GM19099 (cell line): Measurements from ENCODE around the gene AUTS2.

Source experiments
- POLR2A ChIP-seq: IDR thresholded peaks from 3 replicates; pipeline ENCODE4 v1.6.1; 2011; ENCODE audit warnings: low read depth; ENCODE audit not compliant: insufficient read length; ENCODE audit errors: extremely low read depth

AUTS2 gene

DNA sequence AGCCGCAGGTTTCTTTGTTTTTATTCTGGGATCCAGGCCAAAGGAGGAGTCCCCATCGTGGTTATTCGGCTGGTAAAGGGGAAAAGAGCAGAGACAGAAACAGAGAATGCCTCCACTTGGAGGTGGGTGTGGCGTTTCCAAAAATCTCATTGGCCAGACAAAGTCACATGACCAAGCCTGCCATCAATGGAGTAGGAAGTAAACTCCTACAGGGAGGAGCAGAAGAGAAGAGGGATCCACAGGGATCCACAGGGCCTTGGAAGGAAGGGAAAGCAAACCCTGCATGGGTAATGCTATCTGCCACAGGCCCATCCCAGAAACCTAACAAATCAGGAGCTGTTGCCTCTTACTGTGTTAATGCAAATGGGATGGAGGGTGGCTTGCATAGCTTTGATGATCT is 1107.9 kb downstream of the AUTS2 start:
- no peak for TF ChIP-seq POLR2A

DNA sequence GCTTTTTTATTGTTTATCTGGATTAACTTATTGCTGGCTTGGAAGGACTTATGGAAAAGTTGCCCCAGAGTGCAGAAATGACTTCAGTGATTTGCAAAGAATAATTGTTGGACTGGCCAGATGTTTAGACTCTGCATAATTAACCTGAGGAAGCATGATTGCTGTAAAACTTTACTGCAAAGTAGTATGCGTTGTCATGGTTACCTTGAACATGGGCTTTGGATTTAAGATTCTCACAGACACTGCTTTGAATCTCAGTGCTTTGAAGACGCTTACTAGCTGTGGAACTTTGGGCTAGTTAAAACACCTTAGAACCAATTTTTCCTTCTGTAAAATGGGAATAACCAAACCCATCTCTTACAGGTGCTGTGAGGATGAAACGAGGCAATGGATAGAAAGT is 1108.4 kb downstream of the AUTS2 start:
- TF ChIP-seq POLR2A = no peak

DNA sequence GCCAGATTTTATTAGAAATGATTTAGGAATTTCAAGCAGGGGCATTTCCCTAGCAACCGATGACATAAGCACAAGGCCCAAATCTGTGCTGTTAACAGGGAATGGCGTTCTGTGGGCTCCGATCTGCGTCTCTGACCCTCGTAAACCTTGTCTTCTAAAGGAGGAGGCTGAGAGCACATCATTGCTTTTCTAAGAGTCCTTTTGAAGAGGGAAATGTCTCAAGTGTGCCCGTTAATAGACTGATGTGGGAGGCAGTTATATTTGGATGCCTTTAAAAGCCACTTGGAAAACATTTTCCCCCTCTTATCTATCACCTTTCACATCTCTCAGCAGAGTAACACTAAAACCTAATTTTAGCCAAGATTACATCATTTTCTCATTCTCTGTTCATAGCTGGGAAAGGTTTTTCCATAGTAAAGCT is 1109.6 kb downstream of the AUTS2 start:
- TF ChIP-seq POLR2A = no peak

GRCh38 chr7:70710011-70710480 is 1111.8 kb downstream of the AUTS2 start:
- no peak for TF ChIP-seq POLR2A

GRCh38 chr7:70710651-70711050 is 1112.4 kb downstream of the AUTS2 start:
- no peak for TF ChIP-seq POLR2A

- no peak for TF ChIP-seq POLR2A
Measured at GRCh38 chr7:70711452-70711851, 1113.2 kb downstream of the AUTS2 start.

GRCh38 chr7:70712942-70713341 is 1114.7 kb downstream of the AUTS2 start:
- no peak for TF ChIP-seq POLR2A

- no peak for TF ChIP-seq POLR2A
Measured at GRCh38 chr7:70714506-70715038, 1116.3 kb downstream of the AUTS2 start.

DNA sequence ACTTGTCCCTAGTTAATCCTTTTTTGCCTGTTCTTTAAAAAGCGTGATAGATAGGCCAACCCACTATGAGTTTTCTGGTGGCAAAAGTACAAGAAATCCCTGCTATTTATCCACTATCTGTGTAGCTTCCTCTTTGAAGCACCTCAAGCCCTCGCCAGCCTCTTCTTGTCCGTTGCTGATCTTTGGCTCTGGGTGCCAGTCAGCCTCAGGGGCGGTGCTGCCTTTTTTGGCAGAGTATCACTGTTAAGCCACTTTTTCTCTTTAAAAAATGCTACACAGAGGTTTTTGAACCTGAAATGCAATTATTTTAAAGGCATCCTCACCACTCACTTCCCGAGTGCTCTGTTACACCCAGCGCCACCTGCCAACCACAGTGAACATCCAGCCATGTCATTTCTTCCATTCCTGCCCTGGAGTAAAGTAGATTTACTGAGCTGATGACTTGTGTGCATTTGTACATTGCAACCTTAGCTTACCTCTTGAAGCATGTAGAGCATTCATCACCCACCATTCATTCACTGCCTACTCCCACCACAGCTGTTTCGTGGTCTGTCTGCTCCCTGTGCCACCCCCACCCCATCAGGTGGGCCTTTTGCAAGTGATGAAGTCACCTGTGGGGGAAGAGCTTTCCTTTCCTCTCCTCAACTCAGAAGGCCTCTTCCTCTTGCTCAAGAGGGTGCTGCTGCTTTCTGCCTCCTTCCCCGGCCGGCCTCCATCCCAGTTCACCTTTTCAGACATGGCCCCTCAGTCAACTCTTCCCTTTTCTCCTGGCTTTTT is 1119.5 kb downstream of the AUTS2 start:
- TF ChIP-seq POLR2A = no peak

DNA sequence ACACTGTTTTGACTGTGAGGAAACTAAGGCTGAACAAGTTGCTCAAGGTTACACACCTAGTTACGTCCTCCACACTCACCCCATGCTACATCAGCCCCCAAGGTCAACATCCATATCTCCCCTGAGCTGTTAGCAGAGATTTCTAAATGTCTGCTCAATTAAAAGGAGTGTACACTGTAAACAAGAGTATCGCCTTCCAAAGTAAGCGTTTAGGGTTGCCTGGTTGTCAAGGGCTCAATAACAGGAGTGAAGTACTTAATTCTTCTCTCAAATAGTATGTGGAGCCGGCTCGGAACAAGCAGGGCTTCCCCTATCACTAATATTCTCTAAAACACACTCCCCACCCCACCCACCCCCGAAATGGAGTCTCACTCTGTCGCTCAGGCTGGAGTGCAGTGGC is 1120.8 kb downstream of the AUTS2 start:
- no peak for TF ChIP-seq POLR2A

DNA sequence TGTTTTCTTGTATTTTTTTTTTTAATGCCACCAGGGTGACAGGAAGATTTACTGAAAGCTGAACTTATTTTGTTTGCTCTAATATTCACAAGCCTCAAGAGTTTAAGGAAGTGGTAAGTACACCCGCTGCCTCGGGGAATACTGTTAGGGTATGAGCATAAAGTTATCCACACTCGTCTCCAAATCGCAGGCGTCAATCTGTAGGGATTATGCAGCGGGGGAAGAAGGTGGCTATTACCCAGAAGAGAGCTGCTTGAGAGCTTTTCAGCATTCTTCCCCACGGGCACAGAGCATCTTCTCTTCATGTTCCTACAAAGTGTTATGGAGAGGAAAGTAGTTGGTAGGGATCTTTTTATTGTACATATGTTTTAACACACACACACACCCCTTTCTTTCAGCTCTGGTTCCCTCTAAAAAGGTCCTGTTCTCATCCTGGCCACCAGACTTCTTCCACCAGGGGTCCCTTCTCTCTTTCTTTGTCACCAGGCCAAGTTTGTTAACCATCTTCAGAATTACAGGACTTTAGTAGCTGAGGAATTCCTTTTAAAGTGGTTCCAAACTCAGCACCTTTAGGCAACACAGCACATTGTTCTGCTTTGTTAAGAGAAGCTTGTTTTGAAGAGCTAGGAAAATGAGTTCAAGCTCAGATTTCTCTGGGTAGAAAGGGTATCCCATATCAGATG is 1122.1 kb downstream of the AUTS2 start:
- no peak for TF ChIP-seq POLR2A

- no peak for TF ChIP-seq POLR2A
Measured at GRCh38 chr7:70721500-70721899, 1123.2 kb downstream of the AUTS2 start.

- no peak for TF ChIP-seq POLR2A
Measured at GRCh38 chr7:70723339-70723738, 1125.1 kb downstream of the AUTS2 start.

DNA sequence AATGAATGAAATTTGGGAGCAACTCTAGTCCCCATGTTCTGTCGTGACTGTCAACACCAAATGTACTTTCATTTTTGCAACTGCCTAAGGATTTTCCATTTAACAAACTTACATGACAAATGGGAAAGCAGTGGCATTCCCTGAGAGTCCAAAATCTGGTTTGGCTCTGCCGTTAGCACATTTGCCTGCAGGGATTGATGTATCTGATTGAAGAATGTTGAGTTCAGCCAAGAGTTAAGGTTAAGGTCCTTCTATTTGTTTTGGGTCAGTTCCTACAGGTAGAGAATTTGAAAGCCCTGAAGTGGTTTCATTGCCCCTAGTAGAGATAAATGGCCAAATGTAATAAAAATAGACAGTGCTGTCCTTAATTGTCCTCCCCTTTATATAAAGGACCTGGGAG is 1127.2 kb downstream of the AUTS2 start:
- no peak for TF ChIP-seq POLR2A

DNA sequence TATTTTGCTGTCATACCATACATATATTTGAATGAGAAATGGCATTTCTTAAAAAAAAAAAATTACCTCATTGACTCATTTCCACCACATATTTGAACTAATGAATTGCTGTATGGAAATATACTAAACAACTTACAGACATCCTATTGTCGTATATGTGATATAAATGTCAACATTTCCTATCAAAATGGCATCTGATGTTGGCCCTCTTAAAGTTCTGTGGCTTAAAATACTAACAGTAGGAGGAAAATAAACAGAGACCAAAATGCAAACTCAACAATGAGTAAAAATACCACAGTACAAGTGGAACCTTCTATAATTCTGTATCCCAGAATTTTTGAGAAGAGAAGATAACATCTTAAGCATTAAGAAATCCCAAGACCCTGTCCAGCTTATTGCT is 1128.0 kb downstream of the AUTS2 start:
- TF ChIP-seq POLR2A = no peak

DNA sequence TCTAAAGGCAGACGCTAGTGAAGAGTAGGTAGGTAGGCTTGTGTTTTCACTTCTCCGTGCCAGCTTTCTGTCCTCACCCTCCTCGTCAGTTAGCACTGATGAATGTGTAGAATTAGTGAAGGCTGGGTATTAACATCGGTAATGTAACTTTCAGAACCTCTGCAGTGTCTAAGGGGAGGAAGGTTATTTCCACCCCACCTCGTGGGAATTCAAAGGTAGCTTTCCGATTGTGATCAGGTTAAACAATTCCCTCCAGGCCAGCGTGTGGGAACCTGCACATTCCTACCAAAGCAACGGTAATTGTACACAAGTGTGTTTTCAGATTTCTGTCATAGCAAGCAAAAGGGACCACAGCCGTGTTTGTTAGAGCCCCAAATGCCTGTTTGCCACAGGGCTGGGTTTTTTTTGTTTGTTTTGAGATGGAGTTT is 1128.7 kb downstream of the AUTS2 start:
- TF ChIP-seq POLR2A = no peak

DNA sequence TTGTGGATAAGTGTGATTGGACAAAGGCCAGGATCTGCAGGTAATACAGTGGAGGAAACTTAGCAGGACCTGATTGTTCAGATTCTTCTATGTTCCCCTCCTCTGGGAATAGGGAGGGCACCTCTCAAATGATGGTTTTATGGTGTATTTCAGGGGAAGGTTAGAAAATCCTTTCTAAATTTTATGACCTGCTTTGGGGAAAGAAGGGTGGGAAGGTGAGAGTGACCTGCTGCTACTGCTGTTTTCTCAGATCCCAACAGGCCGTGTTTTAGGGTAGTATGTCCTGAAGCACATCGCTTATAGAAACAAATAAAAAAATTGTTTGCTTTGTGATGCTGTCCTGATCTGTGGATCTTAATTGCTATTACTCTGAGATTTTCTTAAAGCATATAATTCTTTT is 1129.6 kb downstream of the AUTS2 start:
- TF ChIP-seq POLR2A = no peak
